Left lung (tissue), 10 donors: Measurements from ENCODE around the gene GRIA3. TPM values are rescaled to one million over a fixed set of nuclear protein-coding genes. Genes with fewer than 3 reads are reported as not detected.

Experiments
- ATAC-seq: fragments of 200-7000 bp; cut with Tn5 transposase; one replicate; pipeline ENCODE4 v1.9.1; 2020; ENCODE audit warnings: moderate library complexity
- DNase-seq, 4 donors: peaks; one replicate each; pipeline ENCODE4 v3.0.0-alpha.2; 2013 to 2020
- H3K27ac ChIP-seq, 2 donors: fragments of 200-600 bp; sonication (generic) in 1 of 2; one replicate each; pipeline versions ENCODE4 v1.5.0 to v1.8.0; 2020 to 2021
- H3K27me3 ChIP-seq, 2 donors: fragments of 200-600 bp; sonication (generic) in 1 of 2; one replicate each; pipeline versions ENCODE4 v1.5.0 to v1.8.0; 2020 to 2021
- H3K36me3 ChIP-seq, 2 donors: fragments of 200-600 bp; sonication (generic) in 1 of 2; one replicate each; pipeline versions ENCODE4 v1.5.0 to v1.8.0; 2020 to 2021
- H3K4me1 ChIP-seq, 2 donors: fragments of 200-600 bp; one replicate each; pipeline ENCODE4 v1.8.0; 2021
- H3K4me3 ChIP-seq, 2 donors: fragments of 200-600 bp; sonication (generic) in 1 of 2; one replicate each; pipeline versions ENCODE4 v1.5.0 to v1.8.0; 2020 to 2021; ENCODE audit warnings: mild to moderate bottlenecking in 1 of 2
- H3K9me3 ChIP-seq, 2 donors: fragments of 200-600 bp; sonication (generic) in 1 of 2; one replicate each; pipeline versions ENCODE4 v1.5.0 to v1.8.0; 2020 to 2021
- intact Hi-C, 2 donors: fragments of 100-400 bp; cut with DNase I; formaldehyde crosslinking; loops; one replicate each; pipeline versions ENCODE4 v1.11.2 to v1.14.2; 2022
- polyA plus RNA-seq, 6 donors: library from polyadenylated mRNA; unstranded; fragments of 120-200 nt; gene quantifications; one replicate each; pipeline ENCODE4 v1.2.1, GENCODE V29; 2013; ENCODE audit not compliant: insufficient read length in 6 of 6
- total RNA-seq, 2 donors: library from RNA; stranded (reverse); fragmentation: NEBNext Ultra II Directional; extraction: Animal tissue kit (Norgen Biotek cat#: 25700); gene quantifications; one replicate each; pipeline ENCODE4 v1.2.1, GENCODE V29; 2021
- TF ChIP-seq, protein P1 (sequence below), 2 donors: fragments of 200-600 bp; sonication (generic) in 1 of 2; IDR thresholded peaks; one replicate each; pipeline versions ENCODE4 v1.5.0 to v1.8.0; 2021; ENCODE audit warnings: antibody characterized with exemption in 2 of 2
- donor health status: DM: no; HTN: yes; CAD: no.
- donor health status: DM: no; HTN: no; CAD: no.

Gene GRIA3
- total and polyA plus RNA-seq, 8 donors, result 0.35 to 2.3 (median 0.68) TPM

DNA sequence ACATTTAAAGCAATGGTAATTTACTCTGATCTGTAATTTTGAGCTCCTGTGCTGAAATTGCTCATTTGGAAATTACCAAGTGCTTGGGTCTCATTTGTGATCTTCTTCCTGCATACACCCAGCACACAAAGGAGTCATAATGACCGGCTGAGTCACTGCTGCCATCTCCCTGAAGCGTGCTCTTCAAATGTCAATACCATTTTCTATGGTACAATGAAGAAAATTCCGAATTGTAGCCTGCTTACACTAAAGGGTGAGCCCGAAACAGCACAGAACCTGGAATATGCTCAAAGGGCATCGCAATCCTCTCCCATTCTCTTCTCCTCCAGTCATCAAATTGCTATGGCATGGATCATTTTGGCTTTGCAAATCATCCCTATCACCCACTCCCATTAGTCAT is 140.5 kb downstream of the GRIA3 start:
- Histone ChIP-seq H3K27ac (no peak overlapping the region), H3K9me3 (no peaks in the 10 kb centered on the region), H3K4me3 (no peak overlapping the region), H3K4me1 (no peaks in the 10 kb centered on the region), H3K36me3 (no peaks in the 10 kb centered on the region), H3K27me3 (no peaks in the 10 kb centered on the region)
- intact Hi-C loops, result no loop called here
- TF ChIP-seq, protein P1, sequence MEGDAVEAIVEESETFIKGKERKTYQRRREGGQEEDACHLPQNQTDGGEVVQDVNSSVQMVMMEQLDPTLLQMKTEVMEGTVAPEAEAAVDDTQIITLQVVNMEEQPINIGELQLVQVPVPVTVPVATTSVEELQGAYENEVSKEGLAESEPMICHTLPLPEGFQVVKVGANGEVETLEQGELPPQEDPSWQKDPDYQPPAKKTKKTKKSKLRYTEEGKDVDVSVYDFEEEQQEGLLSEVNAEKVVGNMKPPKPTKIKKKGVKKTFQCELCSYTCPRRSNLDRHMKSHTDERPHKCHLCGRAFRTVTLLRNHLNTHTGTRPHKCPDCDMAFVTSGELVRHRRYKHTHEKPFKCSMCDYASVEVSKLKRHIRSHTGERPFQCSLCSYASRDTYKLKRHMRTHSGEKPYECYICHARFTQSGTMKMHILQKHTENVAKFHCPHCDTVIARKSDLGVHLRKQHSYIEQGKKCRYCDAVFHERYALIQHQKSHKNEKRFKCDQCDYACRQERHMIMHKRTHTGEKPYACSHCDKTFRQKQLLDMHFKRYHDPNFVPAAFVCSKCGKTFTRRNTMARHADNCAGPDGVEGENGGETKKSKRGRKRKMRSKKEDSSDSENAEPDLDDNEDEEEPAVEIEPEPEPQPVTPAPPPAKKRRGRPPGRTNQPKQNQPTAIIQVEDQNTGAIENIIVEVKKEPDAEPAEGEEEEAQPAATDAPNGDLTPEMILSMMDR (IDR thresholded peaks at IDR 0.05), result no peak
- no peak for DNase-seq
- ATAC-seq, result no peak

DNA sequence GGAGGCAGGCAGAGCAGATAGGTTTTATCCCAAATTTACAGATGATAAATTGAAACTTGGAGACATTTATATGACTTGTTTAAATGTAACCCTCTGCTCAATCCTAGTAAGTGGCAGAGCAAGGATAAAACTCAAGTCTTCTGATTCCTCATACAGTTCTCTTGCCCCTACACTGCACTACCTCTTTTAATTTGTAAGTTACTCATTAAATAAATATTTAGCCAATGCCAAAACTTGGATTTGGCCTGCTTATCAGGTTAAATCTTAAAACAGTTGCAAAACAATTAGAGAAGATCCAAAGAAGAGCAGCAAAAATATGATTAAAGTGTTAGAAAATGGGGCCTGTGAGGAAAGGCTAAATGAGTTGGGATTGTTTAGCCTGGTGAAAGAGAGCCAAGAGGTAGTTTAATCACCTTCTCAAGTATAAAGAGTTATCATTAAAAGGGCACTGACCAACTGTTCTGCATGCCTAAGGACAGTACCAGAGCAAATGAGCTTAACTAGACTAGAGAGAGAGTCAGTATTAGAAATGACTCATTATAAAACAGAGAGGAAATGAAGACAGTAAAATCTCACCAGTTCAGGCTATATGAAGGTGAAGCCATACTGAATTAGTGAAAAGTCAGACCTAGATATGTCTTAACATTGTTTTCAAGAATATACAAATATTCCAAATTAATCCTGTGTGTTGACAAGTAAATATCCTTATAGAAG is 146.3 kb downstream of the GRIA3 start:
- peak; percentile 42 for ATAC-seq
- no peaks in the 10 kb centered on the region for H3K9me3 ChIP-seq

DNA sequence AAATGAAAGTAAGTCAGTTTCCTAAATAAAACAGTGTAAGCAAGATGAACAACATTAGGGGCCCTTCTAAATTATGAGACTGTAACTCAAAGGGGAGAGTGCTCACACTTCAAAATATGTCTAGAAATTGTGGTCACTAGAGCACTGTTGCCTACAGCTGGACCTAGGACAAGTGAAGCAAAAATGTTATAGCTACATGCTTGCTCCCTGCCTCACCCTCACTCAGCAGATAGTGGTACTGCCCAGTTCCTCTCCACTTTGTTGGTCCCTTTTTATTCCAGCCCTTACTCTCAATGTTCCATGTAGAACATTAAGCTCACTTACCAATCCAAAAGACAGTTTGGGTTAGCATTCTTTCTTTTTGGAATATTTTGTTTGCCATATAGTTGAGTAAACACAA is 147.3 kb downstream of the GRIA3 start:
- Histone ChIP-seq H3K9me3 (no peaks in the 10 kb centered on the region), H3K4me1 (no peaks in the 10 kb centered on the region), H3K36me3 (no peaks in the 10 kb centered on the region), H3K27me3 (no peaks in the 10 kb centered on the region), H3K27ac (no peak overlapping the region), H3K4me3 (no peak overlapping the region)
- DNase-seq, result no peak
- TF ChIP-seq, protein P1 (IDR thresholded peaks at IDR 0.05), result no peak
- intact Hi-C loops, result no loop called here
- no peak for ATAC-seq

More for the DNA sequence above, 146.3 kb downstream of the GRIA3 start:
- Histone ChIP-seq H3K36me3 (no peaks in the 10 kb centered on the region), H3K4me3 (no peak overlapping the region), H3K27ac (no peak overlapping the region), H3K27me3 (no peaks in the 10 kb centered on the region), H3K4me1 (no peaks in the 10 kb centered on the region)
- TF ChIP-seq, protein P1 (IDR thresholded peaks at IDR 0.05), result no peak
- no peak for DNase-seq
- intact Hi-C loops, result no loop called here

DNA sequence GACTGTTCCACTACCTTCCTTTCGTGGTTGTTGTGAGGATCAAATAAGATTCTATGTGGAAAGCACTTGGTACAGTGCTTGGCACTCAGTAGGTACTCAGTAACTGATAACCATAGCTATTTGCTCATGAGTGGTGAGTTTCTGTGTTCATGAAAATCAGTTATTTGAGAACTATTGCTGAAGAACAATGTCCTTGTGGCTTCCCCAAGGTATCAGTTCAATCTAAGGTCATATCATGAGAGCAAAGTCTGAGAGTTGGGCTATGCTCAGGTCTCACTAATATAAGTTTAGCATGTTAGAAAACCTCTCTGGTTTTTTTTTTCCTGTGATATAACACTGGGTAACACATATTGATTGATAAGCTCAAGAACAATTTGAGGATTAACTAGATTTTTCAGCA is 147.8 kb downstream of the GRIA3 start:
- ATAC-seq (no peak), DNase-seq (no peak)
- Histone ChIP-seq H3K36me3 (no peaks in the 10 kb centered on the region), H3K4me3 (no peak overlapping the region), H3K9me3 (no peaks in the 10 kb centered on the region), H3K27ac (no peak overlapping the region), H3K4me1 (no peaks in the 10 kb centered on the region), H3K27me3 (no peaks in the 10 kb centered on the region)
- intact Hi-C loops, result no loop called here
- TF ChIP-seq, protein P1 (IDR thresholded peaks at IDR 0.05), result no peak

GRCh38 chrX:123336666-123337065 is 152.6 kb downstream of the GRIA3 start:
- no peak overlapping the region for H3K27ac ChIP-seq
- no peak for DNase-seq
- ATAC-seq, result no peak
- H3K27me3 ChIP-seq, result no peaks in the 10 kb centered on the region
- intact Hi-C loops, result no loop called here
- TF ChIP-seq, protein P1 (IDR thresholded peaks at IDR 0.05), result no peak
- no peaks in the 10 kb centered on the region for H3K36me3 ChIP-seq
- H3K4me3 ChIP-seq, result no peak overlapping the region
- H3K4me1 ChIP-seq, result no peaks in the 10 kb centered on the region
- H3K9me3 ChIP-seq, result no peaks in the 10 kb centered on the region
